GM23338 (cell line): Measurements from ENCODE around the gene PER1. TPM values are rescaled to one million over a fixed set of nuclear protein-coding genes. Genes with fewer than 3 reads are reported as not detected.
A peak's percentile ranks its signal among the peaks of the same experiment; 100 is the strongest.

Experiments
- ATAC-seq: fragments of 200-7000 bp; cut with Tn5 transposase; 3 replicates; pipeline ENCODE4 v1.9.1; 2020
- DNase-seq: peaks from one replicate; pipeline ENCODE4 v3.0.0-alpha.2; 2015; ENCODE audit warnings: low spot score
- H2AFZ ChIP-seq: fragments of 200-600 bp; sonication (generic); 2 replicates; pipeline ENCODE4 v1.8.0; 2016; ENCODE audit warnings: antibody characterized with exemption, mild to moderate bottlenecking, moderate library complexity
- H3F3A ChIP-seq: fragments of 200-600 bp; sonication (generic); replicated peaks from 2 replicates; pipeline ENCODE4 v1.8.0; 2017; ENCODE audit warnings: antibody characterized with exemption, mixed run types, low read depth
- H3K27ac ChIP-seq: fragments of 200-600 bp; sonication (generic); 2 replicates; pipeline ENCODE4 v1.6.1; 2016; ENCODE audit warnings: low read depth
- H3K27me3 ChIP-seq: fragments of 200-600 bp; sonication (generic); 2 replicates; pipeline ENCODE4 v1.8.0; 2016; ENCODE audit warnings: mild to moderate bottlenecking, mixed run types, moderate library complexity; ENCODE audit not compliant: insufficient read depth
- H3K36me3 ChIP-seq: fragments of 200-600 bp; sonication (generic); 2 replicates; pipeline ENCODE4 v1.8.0; 2016; ENCODE audit warnings: mild to moderate bottlenecking; ENCODE audit not compliant: insufficient read depth
- H3K4me1 ChIP-seq: fragments of 200-600 bp; sonication (generic); 2 replicates; pipeline ENCODE4 v1.8.0; 2016; ENCODE audit warnings: mild to moderate bottlenecking, moderate library complexity; ENCODE audit not compliant: insufficient read depth
- H3K4me2 ChIP-seq: fragments of 200-600 bp; sonication (generic); 2 replicates; pipeline ENCODE4 v1.7.1; 2017; ENCODE audit warnings: mixed run types
- H3K4me3 ChIP-seq: fragments of 200-600 bp; sonication (generic); 2 replicates; pipeline ENCODE4 v1.6.1; 2016; ENCODE audit warnings: mixed run types
- H3K79me2 ChIP-seq: fragments of 200-600 bp; sonication (generic); replicated peaks from 2 replicates; pipeline ENCODE4 v1.8.0; 2017; ENCODE audit warnings: mild to moderate bottlenecking; ENCODE audit not compliant: insufficient read depth
- H3K9me2 ChIP-seq: fragments of 200-600 bp; sonication (generic); 2 replicates; pipeline ENCODE4 v1.8.0; 2017; ENCODE audit not compliant: insufficient read depth
- H4K20me1 ChIP-seq: fragments of 200-600 bp; sonication (generic); replicated peaks from 2 replicates; pipeline ENCODE4 v1.8.0; 2017; ENCODE audit warnings: mild to moderate bottlenecking; ENCODE audit not compliant: insufficient read depth
- H3K27ac Mint-ChIP-seq: 2 replicates; pipeline ENCODE4 v1.8.0; 2020; ENCODE audit warnings: inconsistent platforms, mild to moderate bottlenecking, moderate library complexity, mixed read lengths
- H3K27me3 Mint-ChIP-seq: 3 replicates; pipeline ENCODE4 v1.8.0; 2022; ENCODE audit warnings: low read depth, mild to moderate bottlenecking, moderate library complexity, mixed read lengths, inconsistent platforms; ENCODE audit not compliant: insufficient read depth, poor library complexity
- H3K36me3 Mint-ChIP-seq: 3 replicates; pipeline ENCODE4 v1.8.0; 2021; ENCODE audit warnings: low read depth, mild to moderate bottlenecking, inconsistent platforms, moderate library complexity, mixed read lengths
- H3K4me1 Mint-ChIP-seq: 3 replicates; pipeline ENCODE4 v1.8.0; 2020; ENCODE audit warnings: mild to moderate bottlenecking, inconsistent platforms, mixed read lengths
- H3K4me3 Mint-ChIP-seq: 3 replicates; pipeline ENCODE4 v1.8.0; 2021; ENCODE audit warnings: moderate library complexity, mild to moderate bottlenecking, inconsistent platforms, mixed read lengths
- H3K9me3 Mint-ChIP-seq: 3 replicates; pipeline ENCODE4 v1.8.0; 2020; ENCODE audit warnings: moderate library complexity, mild to moderate bottlenecking, inconsistent platforms, mixed read lengths
- CTCF ChIP-seq, 2 experiments: fragments of 200-600 bp in 1 of 2; sonication (generic) in 1 of 2; conservative IDR thresholded peaks; 2 replicates each; pipeline versions ENCODE4 v1.5.1 to v1.6.1; 2016 to 2017; ENCODE audit warnings: antibody characterized with exemption in 2 of 2, low read depth in 2 of 2, mild to moderate bottlenecking in 2 of 2, moderate library complexity in 1 of 2
- ETS1 ChIP-seq: IDR thresholded peaks from 2 replicates; pipeline ENCODE4 v1.6.1; 2016; ENCODE audit warnings: antibody characterized with exemption
- EZH2phosphoT487 ChIP-seq: fragments of 200-600 bp; sonication (generic); IDR thresholded peaks from one replicate; pipeline ENCODE4 v1.8.1; 2018; ENCODE audit warnings: antibody characterized with exemption; ENCODE audit not compliant: unreplicated experiment
- JUNB ChIP-seq: IDR thresholded peaks from one replicate; pipeline ENCODE4 v1.6.1; 2016; ENCODE audit warnings: antibody characterized with exemption; ENCODE audit not compliant: unreplicated experiment
- NANOG ChIP-seq: IDR thresholded peaks from 2 replicates; pipeline ENCODE4 v1.6.1; 2016; ENCODE audit warnings: antibody characterized with exemption, borderline replicate concordance
- POLR2AphosphoS5 ChIP-seq: IDR thresholded peaks from 2 replicates; pipeline ENCODE4 v1.6.1; 2016; ENCODE audit warnings: antibody characterized with exemption, low read depth
- STAT1 ChIP-seq: IDR thresholded peaks from one replicate; pipeline ENCODE4 v1.6.1; 2016; ENCODE audit warnings: antibody characterized with exemption; ENCODE audit not compliant: unreplicated experiment
- ZNF331 ChIP-seq: fragments of 250-450 bp; sonication (Bioruptor Pico); IDR thresholded peaks from 2 replicates; pipeline ENCODE4 v1.5.0; 2020; ENCODE audit warnings: low read depth, mild to moderate bottlenecking, moderate library complexity
- ZNF462 ChIP-seq: fragments of 250-450 bp; sonication (Bioruptor Pico); IDR thresholded peaks from 2 replicates; pipeline ENCODE4 v1.5.0; 2020; ENCODE audit warnings: mild to moderate bottlenecking, moderate library complexity
- polyA plus RNA-seq: library from polyadenylated mRNA; unstranded; fragments of >200 nt; fragmentation: Nextera tagmentation; extraction: Ambion mirVana; gene quantifications from 2 replicates; pipeline ENCODE4 v1.2.1, GENCODE V29; 2016
- total RNA-seq: library from RNA; depleted of rRNA; stranded (reverse); fragments of >200 nt; shearing (Covaris generic); gene quantifications from 2 replicates; pipeline ENCODE4 v1.2.3, GENCODE V29; 2014

The PER1 gene
- total and polyA plus RNA-seq, 2 experiments from 2014 or later, result 12.2 to 36.1 TPM

- Histone ChIP-seq H3K36me3 (no peaks in the 10 kb centered on the region), H3K79me2 (no peaks in the 10 kb centered on the region), H3K4me2 (peak overlapping the region; percentile 94), H3K9me2 (no peaks in the 10 kb centered on the region), H3K4me3 (peak overlapping the region; percentile 66), H3K27me3 (peaks cover 68% of the 10 kb centered on the region), H4K20me1 (peaks cover 5% of the 10 kb centered on the region; the same call in 1 of the 2 replicates), H3K27ac (no peak overlapping the region), H2AFZ (0 out of 2 replicates have a peak overlapping the region, but pooled peaks have one; percentile 63), H3F3A (peaks cover 18% of the 10 kb centered on the region), H3K4me1 (peaks cover 28% of the 10 kb centered on the region)
- TF ChIP-seq NANOG, result no peak
- no peak for TF ChIP-seq STAT1
- peak; percentile 54 to 90 for TF ChIP-seq CTCF (conservative IDR thresholded peaks at IDR 0.05; ENCODE audit: low read depth in 2 of 2)
- Mint-ChIP-seq H3K4me3 (peak overlapping the region; percentile 83), H3K9me3 (peaks cover 24% of the 10 kb centered on the region), H3K4me1 (peaks cover 26% of the 10 kb centered on the region), H3K27me3 (peaks cover 89% of the 10 kb centered on the region), H3K27ac (no peak overlapping the region), H3K36me3 (peaks cover 13% of the 10 kb centered on the region)
- ATAC-seq (peak; percentile 39), DNase-seq (peak; percentile 91)
Observed at GRCh38 chr17:8121681-8122421, 30.4 kb downstream of the PER1 start.

GRCh38 chr17:8121407-8121680, 30.9 kb downstream of the PER1 start:
- peaks cover 91% of the 10 kb centered on the region for H3K27me3 Mint-ChIP-seq
- H3K36me3 ChIP-seq, result no peaks in the 10 kb centered on the region
- H4K20me1 ChIP-seq, result peaks cover 3% of the 10 kb centered on the region; the same call in 1 of the 2 replicates
- H3K4me1 ChIP-seq, result peaks cover 26% of the 10 kb centered on the region
- H3K36me3 Mint-ChIP-seq, result peaks cover 13% of the 10 kb centered on the region
- ATAC-seq, result no peak
- H3K27me3 ChIP-seq, result peaks cover 69% of the 10 kb centered on the region
- peak overlapping the region; percentile 94 for H3K4me2 ChIP-seq
- peaks cover 24% of the 10 kb centered on the region for H3K9me3 Mint-ChIP-seq
- H3K27ac ChIP-seq, result no peak overlapping the region
- peak overlapping the region; percentile 66 for H3K4me3 ChIP-seq
- H3K4me3 Mint-ChIP-seq, result peak overlapping the region; percentile 83
- peaks cover 15% of the 10 kb centered on the region; the same call in 1 of the 2 replicates for H3F3A ChIP-seq
- H3K9me2 ChIP-seq, result no peaks in the 10 kb centered on the region
- no peak for DNase-seq
- H3K79me2 ChIP-seq, result no peaks in the 10 kb centered on the region
- peaks cover 24% of the 10 kb centered on the region for H3K4me1 Mint-ChIP-seq
- no peak overlapping the region for H2AFZ ChIP-seq
- no peak overlapping the region for H3K27ac Mint-ChIP-seq
- TF ChIP-seq EZH2phosphoT487 (no peak), ZNF331 (CRISPR knock-in tag) (no peak), JUNB (no peak), CTCF (conservative IDR thresholded peaks at IDR 0.05; ENCODE audit: low read depth in 2 of 2) (no peak), ETS1 (no peak), STAT1 (no peak), POLR2AphosphoS5 (no peak), ZNF462 (CRISPR knock-in tag) (no peak)
